ENCODE results near the gene TRAF4. TPM values are rescaled to one million over a fixed set of nuclear protein-coding genes. Genes with fewer than 3 reads are reported as not detected.
"Not testable (repeated sequence)": the region's sequence is repeated elsewhere in the genome, so short reads cannot be mapped to it uniquely, and the experiment has no call there.

TRAF4 gene
- total RNA-seq, 1 experiment from 2014 or later, result 227 TPM

- Histone ChIP-seq H3K9ac (ENCODE audit: extremely low read depth, insufficient read length, low read length) (no peak overlapping the region), H3K4me2 (ENCODE audit: insufficient read depth, insufficient read length, low read length) (no peak overlapping the region), H4K5ac (ENCODE audit: insufficient read length, low read depth, low read length) (no peak overlapping the region), H3K23me2 (ENCODE audit: insufficient read length, low read depth, low read length, poor library complexity, severe bottlenecking) (no peaks in the 10 kb centered on the region), H2AK5ac (ENCODE audit: insufficient read length, low read length) (no peak overlapping the region), H2BK15ac (ENCODE audit: low read depth, low read length) (no peak overlapping the region), H2BK5ac (ENCODE audit: insufficient read length, low read length) (no peak overlapping the region), H4K8ac (replicated peaks; ENCODE audit: insufficient read length, low read depth, low read length) (no peak overlapping the region), H4K20me1 (ENCODE audit: control insufficient read depth, insufficient read depth, insufficient read length) (no peaks in the 10 kb centered on the region), H2BK120ac (ENCODE audit: low read depth, low read length, poor library complexity, severe bottlenecking) (no peak overlapping the region), H2AFZ (ENCODE audit: low read length) (no peak overlapping the region), H2BK20ac (ENCODE audit: low read depth, low read length, poor library complexity, severe bottlenecking) (no peak overlapping the region), H3K23ac (ENCODE audit: insufficient read length, low read depth, low read length) (no peak overlapping the region), H3K18ac (ENCODE audit: insufficient read length, low read depth, low read length) (no peak overlapping the region), H3K79me1 (ENCODE audit: insufficient read depth, low read depth, low read length, poor library complexity, severe bottlenecking) (peaks cover 25% of the 10 kb centered on the region), H3K4me1 (ENCODE audit: insufficient read depth, low read length) (no peaks in the 10 kb centered on the region), H3K27me3 (ENCODE audit: insufficient read depth, low read length) (no peaks in the 10 kb centered on the region), H3K9me3 (ENCODE audit: control insufficient read depth, low read depth, low read length) (no peaks in the 10 kb centered on the region), H3K27ac (ENCODE audit: insufficient read length, low read depth, low read length) (no peak overlapping the region), H3K56ac (ENCODE audit: insufficient read length, low read depth, low read length) (no peak overlapping the region), H3K4ac (ENCODE audit: low read depth, low read length) (no peak overlapping the region), H2BK12ac (ENCODE audit: insufficient read length, low read depth, low read length) (no peak overlapping the region), H3K14ac (ENCODE audit: insufficient read depth, low read length) (no peak overlapping the region), H3K79me2 (ENCODE audit: insufficient read depth, low read length) (peaks cover 27% of the 10 kb centered on the region; the same call in 1 of the 2 replicates), H4K91ac (ENCODE audit: insufficient read length, low read depth, low read length) (no peak overlapping the region), H3T11ph (ENCODE audit: low read length) (no peak overlapping the region)
- H3K4me1 Mint-ChIP-seq, result peaks cover 0 to 3% of the 10 kb centered on the region in 2 experiments; a peak in 1 of 4 replicates
- no peak for DNase-seq
- WGBS (ENCODE audit: extremely low coverage, insufficient read length, low lambda C conversion rate), result no CpG with 5 or more reads among the region's 2 CpGs
- peak overlapping the region in 1 of 3 experiments; percentile 34; a peak in 2 of 7 replicates for H3K27ac Mint-ChIP-seq
- TF ChIP-seq CTCF (conservative IDR thresholded peaks at IDR 0.05), result no peak
- no peak overlapping the region for H3K4me3 Mint-ChIP-seq
- H3K27me3 Mint-ChIP-seq (ENCODE audit: low read depth), result no peaks in the 10 kb centered on the region
- no peaks in the 10 kb centered on the region for H3K9me3 Mint-ChIP-seq
- H3K36me3 Mint-ChIP-seq (ENCODE audit: insufficient read depth in 1 of 3, low read depth in 3 of 3), result peaks cover 7 to 26% (median 9%) of the 10 kb centered on the region in 3 experiments; a peak in 5 of 7 replicates
Observed at GRCh38 chr17:28792877-28793661, 49.3 kb downstream of the TRAF4 start.

- not testable (repeated sequence) for H2AFZ ChIP-seq (ENCODE audit: low read length); H3K27ac ChIP-seq (ENCODE audit: insufficient read length, low read depth, low read length); H4K91ac ChIP-seq (ENCODE audit: insufficient read length, low read depth, low read length); H3K27me3 ChIP-seq (ENCODE audit: insufficient read depth, low read length); H3K27me3 Mint-ChIP-seq (ENCODE audit: low read depth); H4K5ac ChIP-seq (ENCODE audit: insufficient read length, low read depth, low read length); H2BK20ac ChIP-seq (ENCODE audit: low read depth, low read length, poor library complexity, severe bottlenecking); H3K18ac ChIP-seq (ENCODE audit: insufficient read length, low read depth, low read length); H3K14ac ChIP-seq (ENCODE audit: insufficient read depth, low read length); H3K27ac Mint-ChIP-seq; H2AK5ac ChIP-seq (ENCODE audit: insufficient read length, low read length); H3K4me1 ChIP-seq (ENCODE audit: insufficient read depth, low read length); H2BK5ac ChIP-seq (ENCODE audit: insufficient read length, low read length); H4K8ac ChIP-seq (replicated peaks; ENCODE audit: insufficient read length, low read depth, low read length); H3K4me3 Mint-ChIP-seq; H2BK120ac ChIP-seq (ENCODE audit: low read depth, low read length, poor library complexity, severe bottlenecking); H3T11ph ChIP-seq (ENCODE audit: low read length); H4K20me1 ChIP-seq (ENCODE audit: control insufficient read depth, insufficient read depth, insufficient read length); H3K4me2 ChIP-seq (ENCODE audit: insufficient read depth, insufficient read length, low read length); DNase-seq; H3K4me1 Mint-ChIP-seq; H3K23me2 ChIP-seq (ENCODE audit: insufficient read length, low read depth, low read length, poor library complexity, severe bottlenecking); H3K4ac ChIP-seq (ENCODE audit: low read depth, low read length); H3K9me3 Mint-ChIP-seq; H3K56ac ChIP-seq (ENCODE audit: insufficient read length, low read depth, low read length); H2BK12ac ChIP-seq (ENCODE audit: insufficient read length, low read depth, low read length); H2BK15ac ChIP-seq (ENCODE audit: low read depth, low read length); H3K9me3 ChIP-seq (ENCODE audit: control insufficient read depth, low read depth, low read length); H3K9ac ChIP-seq (ENCODE audit: extremely low read depth, insufficient read length, low read length); H3K23ac ChIP-seq (ENCODE audit: insufficient read length, low read depth, low read length)
- peaks cover 9 to 26% (median 13%) of the 10 kb centered on the region in 3 experiments; a peak in 5 of 7 replicates for H3K36me3 Mint-ChIP-seq (ENCODE audit: insufficient read depth in 1 of 3, low read depth in 3 of 3)
- peaks cover 22% of the 10 kb centered on the region; the same call in 1 of the 2 replicates for H3K79me2 ChIP-seq (ENCODE audit: insufficient read depth, low read length)
- H3K79me1 ChIP-seq (ENCODE audit: insufficient read depth, low read depth, low read length, poor library complexity, severe bottlenecking), result peaks cover 20% of the 10 kb centered on the region
- WGBS (ENCODE audit: extremely low coverage, insufficient read length, low lambda C conversion rate), result no CpG with 5 or more reads among the region's 14 CpGs
Observed at GRCh38 chr17:28794846-28795441, 51.1 kb downstream of the TRAF4 start.
